ENCODE results near the gene FAM236B.
"Not testable (repeated sequence)": the region's sequence is repeated elsewhere in the genome, so short reads cannot be mapped to it uniquely, and the experiment has no call there.

The FAM236B gene

DNA sequence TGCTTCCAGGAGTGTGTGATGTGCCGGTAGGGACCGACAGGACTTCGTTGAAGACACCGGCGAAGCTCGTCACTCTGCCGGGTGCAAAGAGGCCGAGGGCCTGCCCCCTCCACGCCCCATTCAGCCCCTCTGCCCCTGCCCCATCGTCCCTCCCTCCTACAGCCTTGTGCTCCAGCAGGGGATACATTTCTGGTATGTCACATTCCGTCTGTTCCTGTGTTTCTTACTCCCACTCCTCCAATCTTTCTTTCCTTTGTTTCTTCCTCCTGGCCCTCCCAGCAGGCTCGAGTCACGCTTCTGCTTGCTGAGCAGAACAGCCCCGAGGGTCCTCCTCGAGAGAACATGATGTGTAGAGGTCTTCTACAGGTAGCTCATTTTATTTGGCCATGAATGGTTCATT is at the start of gene FAM236B:
Gene FAM236B, minus strand, starts transcription at position 101 of the 400 bp plus-strand sequence. Its CDS starts 100 bp downstream, at position 1.
- DNase-seq = not testable (repeated sequence)

DNA sequence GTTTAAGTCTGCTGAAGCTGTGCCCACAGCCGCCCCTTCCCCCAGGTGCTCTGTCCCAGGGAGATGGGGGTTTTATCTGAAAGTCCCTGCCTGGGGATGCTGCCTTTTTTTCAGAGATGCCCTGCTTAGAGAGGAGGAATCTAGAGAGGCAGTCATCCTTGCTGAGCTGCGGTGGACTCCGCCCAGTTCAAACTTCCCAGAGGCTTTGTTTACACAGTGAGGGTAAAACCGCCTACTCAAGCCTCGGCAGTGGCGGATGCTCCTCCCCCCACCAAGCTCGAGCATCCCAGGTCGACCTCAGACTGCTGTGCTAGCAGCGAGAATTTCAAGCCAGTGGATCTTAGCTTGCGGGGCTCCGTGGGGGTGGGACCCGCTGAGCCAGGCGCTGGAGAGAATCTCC is 48.2 kb upstream of the FAM236B start:
- DNase-seq = not testable (repeated sequence)

DNA sequence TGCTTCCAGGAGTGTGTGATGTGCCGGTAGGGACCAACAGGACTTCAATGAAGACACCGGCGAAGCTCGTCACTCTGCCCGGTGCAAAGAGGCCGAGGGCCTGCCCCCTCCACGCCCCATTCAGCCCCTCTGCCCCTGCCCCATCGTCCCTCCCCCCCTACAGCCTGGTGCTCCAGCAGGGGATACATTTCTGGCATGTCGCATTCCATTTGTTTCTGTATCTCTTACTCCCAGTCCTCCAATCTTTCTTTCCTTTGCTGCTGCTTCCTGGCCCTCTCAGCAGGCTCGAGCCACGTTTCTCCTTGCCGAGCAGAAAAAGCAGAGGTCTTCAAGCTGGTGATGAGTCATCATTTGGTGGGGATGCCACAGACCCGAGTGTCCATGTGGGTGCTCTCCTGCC is 25.6 kb upstream of the FAM236B start, which contains the start of gene FAM236D:
Gene FAM236D, minus strand, starts transcription at position 101 of the 400 bp plus-strand sequence. Its CDS starts 100 bp downstream, at position 1.
- DNase-seq = not testable (repeated sequence)

DNA sequence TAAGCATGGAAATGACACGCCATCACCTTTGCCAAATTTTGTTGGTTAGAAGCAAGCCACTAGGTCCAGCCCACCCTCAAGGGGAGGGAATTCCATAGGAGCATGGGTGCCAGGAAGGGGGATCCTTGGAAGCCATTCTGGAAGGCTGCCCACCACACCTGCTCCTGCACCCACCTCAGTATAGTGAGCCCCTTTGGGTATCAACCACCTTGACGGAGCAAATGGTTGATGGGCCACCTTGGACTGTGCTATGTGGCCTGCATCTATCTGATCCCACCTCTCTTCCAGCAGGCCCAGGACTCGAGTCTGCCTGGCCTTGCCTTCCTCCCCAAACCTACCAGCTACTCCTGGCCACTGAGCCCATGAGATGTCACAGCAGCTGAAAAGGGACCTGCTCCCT is 7.9 kb upstream of the FAM236B start:
- DNase-seq = not testable (repeated sequence)

DNA sequence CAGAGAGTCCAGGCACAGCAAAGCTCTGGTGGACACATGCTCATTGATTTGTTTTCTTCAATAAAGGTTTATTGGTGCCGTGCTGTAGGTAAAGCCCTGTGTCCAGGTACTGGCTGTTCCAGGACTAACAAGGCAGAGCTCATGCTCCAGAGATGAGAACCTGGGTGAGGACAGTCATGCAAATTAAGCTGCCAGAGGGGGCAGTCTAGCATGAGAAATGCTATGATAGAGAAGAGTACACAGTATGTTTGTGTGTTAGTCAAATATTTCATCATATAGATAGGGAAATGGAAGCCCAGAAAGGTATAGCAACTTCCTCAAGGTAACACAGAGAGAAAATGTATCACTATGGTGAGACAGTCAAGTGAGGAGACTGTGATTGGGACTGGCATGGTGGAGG is 5.7 kb upstream of the FAM236B start:
- not testable (repeated sequence) for DNase-seq

DNA sequence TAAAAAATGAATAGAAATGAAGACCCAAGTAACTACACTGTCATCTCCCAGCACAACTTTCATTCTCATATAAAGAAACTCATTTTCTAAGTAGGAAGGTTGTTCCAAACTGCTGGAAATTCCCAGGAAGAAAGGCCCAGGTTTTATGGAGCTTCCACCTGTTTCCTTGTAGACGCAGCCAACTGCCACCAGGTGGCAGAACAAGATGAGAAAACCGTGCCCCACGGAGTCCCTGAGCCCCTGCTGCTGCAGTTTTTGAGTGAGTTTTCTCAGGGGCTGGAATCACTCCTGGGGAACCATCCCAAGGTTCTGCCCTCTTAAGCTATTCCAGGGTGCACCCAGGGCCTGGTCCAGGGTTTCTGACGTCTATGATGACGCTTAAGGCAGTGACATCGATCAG is 1.5 kb upstream of the FAM236B start:
- not testable (repeated sequence) for DNase-seq

DNA sequence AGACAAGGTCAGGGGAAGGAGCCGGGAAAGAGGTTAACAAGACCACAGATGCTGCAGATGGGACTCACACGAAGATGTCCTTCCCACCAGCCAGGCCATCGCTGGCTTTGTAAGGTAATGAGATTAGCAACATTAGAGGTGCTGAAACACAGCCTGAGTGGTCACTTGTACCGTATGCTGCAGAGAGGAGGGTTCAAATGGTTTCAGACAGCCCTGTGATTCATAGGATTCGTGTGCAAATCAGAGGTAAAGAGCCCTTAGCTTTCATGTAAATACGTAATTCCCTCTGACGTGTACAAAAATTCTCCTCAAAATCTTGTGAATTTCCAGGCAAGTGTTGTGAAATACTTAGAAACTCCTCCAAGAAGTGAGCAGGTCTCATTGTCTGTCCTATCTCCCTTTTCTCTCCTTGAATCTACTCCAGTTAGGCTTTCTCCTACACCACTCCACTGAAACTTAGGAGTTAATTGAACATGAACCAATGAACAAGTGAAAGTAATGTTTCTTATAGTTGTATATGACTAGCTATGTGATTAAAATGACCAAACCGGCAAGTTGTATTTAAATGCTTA is 991 bp upstream of the FAM236B start:
- DNase-seq = not testable (repeated sequence)

DNA sequence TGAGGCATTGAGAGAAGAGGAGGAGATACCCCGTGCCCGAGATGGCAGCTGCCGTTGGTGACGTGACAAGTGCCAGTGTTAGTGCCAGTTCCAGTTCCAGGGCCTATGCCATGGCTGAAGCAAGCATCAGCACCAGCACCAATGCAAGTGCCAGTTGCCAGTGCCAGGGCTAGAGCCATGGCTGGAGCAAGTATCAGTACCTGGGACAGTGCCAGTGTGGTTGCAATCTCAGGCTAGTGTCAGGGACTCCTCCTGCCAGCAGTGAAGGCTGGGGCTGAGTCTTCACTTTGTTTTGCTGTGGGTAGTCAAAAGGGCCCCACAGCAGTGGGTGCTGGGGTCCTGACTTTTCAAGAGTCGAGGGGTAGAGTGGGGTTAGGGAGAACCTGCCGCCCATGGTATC is 4.3 kb downstream of the FAM236B start:
- not testable (repeated sequence) for DNase-seq

DNA sequence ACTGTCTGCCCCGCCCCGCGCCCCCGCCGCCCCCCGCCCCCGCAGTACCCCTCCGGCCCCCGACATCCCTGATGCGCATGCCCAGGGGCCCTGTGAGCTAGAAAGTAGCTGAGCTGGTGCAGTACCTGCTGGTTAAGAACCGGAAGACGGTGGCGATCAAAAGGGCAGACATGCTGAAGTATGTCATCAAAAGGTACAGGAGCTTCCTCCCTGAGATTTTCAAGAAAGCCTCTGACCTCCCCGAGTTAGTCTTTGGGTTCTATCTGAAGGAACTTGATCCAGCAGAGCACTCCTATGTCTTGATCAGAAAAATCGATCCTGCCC is 5.0 kb downstream of the FAM236B start:
- not testable (repeated sequence) for DNase-seq

DNA sequence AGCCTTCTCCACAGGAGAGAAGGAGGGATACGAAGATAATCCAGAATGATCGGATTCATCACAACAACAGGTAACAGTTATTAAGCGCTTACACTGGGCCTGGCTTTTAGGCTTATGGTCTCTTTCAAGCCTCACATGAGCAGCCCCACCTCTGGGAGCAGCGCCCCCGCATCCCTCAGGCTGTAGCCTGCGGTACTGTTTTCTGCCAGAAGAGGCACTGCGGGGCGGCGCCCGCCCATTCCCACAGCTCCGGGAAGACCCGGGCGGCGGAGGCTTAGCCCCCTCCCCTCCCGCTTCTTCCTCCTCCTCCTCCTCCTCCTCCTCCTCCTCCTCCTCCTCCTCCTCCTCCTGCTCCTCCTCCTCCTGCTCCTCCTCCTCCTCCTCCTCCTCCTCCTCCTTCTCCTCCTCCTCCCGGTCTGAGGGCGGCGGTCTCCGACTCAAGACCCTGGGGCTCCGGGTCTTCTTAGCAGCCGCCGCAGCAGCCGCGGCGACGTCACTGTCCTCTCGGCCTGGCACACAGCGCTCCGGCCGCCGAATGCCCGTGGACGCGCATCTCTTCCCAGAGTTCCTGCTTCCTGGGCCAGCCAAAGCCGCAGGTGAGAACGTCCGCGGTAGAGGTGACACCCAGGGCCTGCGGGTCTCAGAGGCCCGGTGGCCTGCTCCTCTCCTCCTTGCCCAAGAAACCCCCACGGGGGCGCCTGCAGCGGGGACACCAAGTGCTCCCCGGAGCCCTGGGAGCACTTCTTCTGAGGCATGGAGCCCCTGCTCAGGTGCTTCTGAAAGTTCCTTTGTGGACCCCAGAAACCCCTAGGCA is 5.6 kb downstream of the FAM236B start, which contains the start of gene DMRTC1B:
Gene DMRTC1B, plus strand, starts transcription at position 238 of the 814 bp plus-strand sequence. CDS start 68,246 bp downstream, outside the sequence.
- not testable (repeated sequence) for DNase-seq

DNA sequence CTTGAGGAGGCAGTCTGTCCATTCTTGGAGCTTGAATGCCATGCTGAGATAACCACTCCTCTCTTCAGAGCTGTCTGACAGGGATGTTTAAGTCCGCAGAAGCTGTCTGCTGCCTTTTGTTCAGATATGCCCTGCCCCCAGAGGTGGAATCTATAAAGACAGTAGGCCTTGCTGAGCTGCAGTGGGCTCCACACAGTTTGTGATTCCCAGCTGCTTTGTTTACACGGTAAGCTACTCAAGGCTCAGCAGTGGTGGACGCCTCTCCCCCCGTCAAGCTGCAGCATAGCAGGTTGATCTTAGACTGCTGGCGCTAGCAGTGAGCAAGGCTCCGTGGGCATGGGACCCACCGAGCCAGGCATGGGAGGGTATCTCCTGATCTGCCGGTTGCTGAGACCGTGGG is 22.0 kb downstream of the FAM236B start:
- not testable (repeated sequence) for DNase-seq

DNA sequence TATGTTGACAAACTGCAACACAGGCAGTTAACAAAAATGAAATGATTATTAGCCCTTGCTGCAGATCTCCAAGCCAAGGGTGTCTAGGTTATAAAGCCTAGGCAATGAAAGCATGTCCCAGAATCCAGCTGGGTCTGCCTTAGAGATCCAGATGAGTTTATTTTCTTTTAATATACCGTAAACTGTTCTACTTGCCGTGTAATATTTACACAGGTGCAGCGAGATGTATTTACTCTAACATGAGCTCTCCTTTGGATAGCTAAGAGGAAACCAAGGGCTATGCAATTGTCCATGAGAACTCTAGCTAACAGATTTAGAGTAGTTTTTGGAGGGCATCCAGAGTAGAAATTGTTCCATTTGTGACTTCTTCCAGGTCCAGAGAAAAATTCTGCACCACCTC is 33.9 kb downstream of the FAM236B start:
- DNase-seq = not testable (repeated sequence)

DNA sequence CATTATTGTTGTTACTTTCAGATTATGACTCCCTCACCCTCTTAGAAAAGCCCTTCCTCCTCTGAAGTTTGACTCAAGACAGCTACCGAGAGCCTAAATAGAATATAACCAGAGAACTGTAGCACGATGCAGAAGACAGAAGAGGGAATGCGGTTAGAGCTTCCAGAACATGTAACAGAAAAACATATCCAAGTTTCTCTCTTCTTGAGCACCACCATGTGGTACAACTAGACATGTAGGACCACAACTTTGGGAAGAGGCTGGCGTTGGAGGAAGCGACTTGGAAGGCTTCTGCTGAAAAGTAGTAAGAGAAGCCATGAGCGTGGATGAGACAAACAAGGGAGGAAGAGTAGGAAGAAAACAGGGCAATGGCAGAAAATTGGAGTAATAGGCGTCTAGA is 36.9 kb downstream of the FAM236B start:
- DNase-seq = not testable (repeated sequence)

DNA sequence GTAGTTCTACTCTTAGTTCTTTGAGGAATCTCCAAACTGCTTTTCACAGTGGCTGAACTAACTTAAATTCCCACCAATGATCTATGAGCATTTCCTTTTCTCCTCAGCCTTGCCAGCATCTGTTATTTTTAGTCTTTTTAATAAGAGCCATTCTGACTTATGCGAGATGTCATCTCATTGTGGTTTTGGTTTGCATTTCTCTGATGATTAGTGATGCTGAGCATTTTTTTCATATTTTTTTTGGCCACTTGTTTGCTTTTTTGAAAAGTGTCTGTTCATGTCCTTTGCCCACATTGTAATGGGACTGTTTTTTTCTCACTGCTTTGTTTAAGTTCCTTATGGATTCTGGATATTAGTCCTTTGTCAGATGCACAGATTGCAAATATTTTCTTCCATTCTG is 46.9 kb downstream of the FAM236B start:
- DNase-seq = no peak

DNA sequence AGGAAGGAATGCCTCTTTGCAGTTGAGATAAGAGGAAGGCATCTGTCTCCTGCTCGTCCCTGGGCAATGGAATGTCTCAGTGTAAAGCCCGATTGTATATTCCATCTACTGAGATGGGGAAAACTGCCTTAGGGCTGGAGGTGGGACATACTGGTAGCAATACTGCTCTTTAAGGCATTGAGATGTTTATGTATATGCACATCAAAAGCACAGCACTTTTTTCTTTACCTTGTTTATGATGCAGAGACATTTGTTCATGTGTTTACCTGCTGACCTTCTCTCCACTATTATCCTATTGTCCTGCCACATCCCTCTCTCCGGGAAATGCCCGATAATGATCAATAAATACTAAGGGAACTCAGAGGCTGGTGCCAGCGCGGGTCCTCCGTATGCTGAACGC is 48.8 kb downstream of the FAM236B start:
- DNase-seq = not testable (repeated sequence)

Measured in hematopoietic multipotent progenitor cell treated with erythropoietin and hydrocortisone succinate and interleukin-3 and kit ligand, for 8 days (in vitro differentiated cells).